Inferior parietal cortex (tissue), 1 donor: Measurements from ENCODE around the gene BTBD1.
A peak's percentile ranks its signal among the peaks of the same experiment; 100 is the strongest.

Experiments used
- DNase-seq: peaks from one replicate; pipeline ENCODE4 v3.0.0-alpha.2; 2016; ENCODE audit errors: extremely low spot score

The BTBD1 gene

GRCh38 chr15:83066734-83067637, at the start of gene BTBD1:
TSS of gene BTBD1 (minus strand) at chr15:83067252. CDS start at chr15:83067151, 101 bp downstream.
- DNase-seq, result peak; percentile 87

- no peak for DNase-seq
Measured at GRCh38 chr15:83115831-83116565, 48.9 kb upstream of the BTBD1 start.

GRCh38 chr15:83115410-83115809, 48.4 kb upstream of the BTBD1 start:
- DNase-seq, result no peak

GRCh38 chr15:83114856-83115255, 47.8 kb upstream of the BTBD1 start:
- DNase-seq, result no peak

- DNase-seq, result no peak
Measured at GRCh38 chr15:83113881-83114674, 47.0 kb upstream of the BTBD1 start.

GRCh38 chr15:83112956-83113299, 45.9 kb upstream of the BTBD1 start:
- DNase-seq, result no peak

GRCh38 chr15:83112233-83112955, 45.3 kb upstream of the BTBD1 start:
- DNase-seq, result no peak

- no peak for DNase-seq
Measured at GRCh38 chr15:83111149-83111548, 44.1 kb upstream of the BTBD1 start.

GRCh38 chr15:83110381-83110780, 43.3 kb upstream of the BTBD1 start:
- DNase-seq, result no peak

- DNase-seq, result no peak
Measured at GRCh38 chr15:83109532-83109931, 42.5 kb upstream of the BTBD1 start.

GRCh38 chr15:83108266-83109219, 41.5 kb upstream of the BTBD1 start:
- peak; percentile 27 for DNase-seq

GRCh38 chr15:83107841-83108181, 40.8 kb upstream of the BTBD1 start:
- no peak for DNase-seq

GRCh38 chr15:83106994-83107840, 40.2 kb upstream of the BTBD1 start, which contains the start of gene TM6SF1:
TSS of gene TM6SF1 (plus strand) at chr15:83107645. CDS start at chr15:83107681, 36 bp downstream.
- no peak for DNase-seq

GRCh38 chr15:83105440-83105839, 38.4 kb upstream of the BTBD1 start:
- no peak for DNase-seq

GRCh38 chr15:83104141-83104540, 37.1 kb upstream of the BTBD1 start:
- no peak for DNase-seq

- DNase-seq, result no peak
Measured at GRCh38 chr15:83102346-83102745, 35.3 kb upstream of the BTBD1 start.

GRCh38 chr15:83100097-83100646, 33.1 kb upstream of the BTBD1 start:
- DNase-seq, result peak; percentile 8

GRCh38 chr15:83099290-83099689, 32.2 kb upstream of the BTBD1 start:
- DNase-seq, result no peak

- DNase-seq, result no peak
Measured at GRCh38 chr15:83098079-83098478, 31.0 kb upstream of the BTBD1 start.
